H1 (cell line): Measurements from ENCODE around the gene PCDH8. TPM values are rescaled to one million over a fixed set of nuclear protein-coding genes. Genes with fewer than 3 reads are reported as not detected.
A peak's percentile ranks its signal among the peaks of the same experiment; 100 is the strongest.

Experiments
- CTCF ChIA-PET: fragments of 300-600 bp; sonication (Branson Sonifier 250); formaldehyde crosslinking; loops from one replicate; lab custom pipeline; 2021; ENCODE audit not compliant: partially characterized antibody; lab: Charles Lee
- POLR2A ChIA-PET: fragments of 300-600 bp; sonication (Branson Sonifier 250); formaldehyde crosslinking; loops from one replicate; lab custom pipeline; 2021; ENCODE audit warnings: inconsistent platforms; ENCODE audit not compliant: partially characterized antibody; lab: Charles Lee
- DNase-seq, 2 experiments: peaks; one replicate each; pipeline versions ENCODE4 v3.0.0 to v3.0.0-alpha.2; 2010 to 2022; ENCODE audit warnings: low spot score in 2 of 2, low read depth in 1 of 2, mixed read lengths in 1 of 2
- FAIRE-seq: peaks from 2 replicates; lab custom pipeline; 2011; peaks lifted over from hg19 to GRCh38; lab: Jason Lieb, UNC
- H2AFZ ChIP-seq: 2 replicates; pipeline ENCODE4 v1.8.1; 2012; ENCODE audit warnings: low read length, inconsistent platforms
- H2AK5ac ChIP-seq: 2 replicates; pipeline ENCODE4 v1.6.1; 2013; ENCODE audit warnings: low read depth, low read length
- H2BK120ac ChIP-seq: replicated peaks from 2 replicates; pipeline ENCODE3; 2013; ENCODE audit warnings: low read depth, low read length, inconsistent platforms
- H2BK12ac ChIP-seq: 2 replicates; pipeline ENCODE4 v1.6.1; 2013; ENCODE audit warnings: low read depth, low read length
- H2BK15ac ChIP-seq: 2 replicates; pipeline ENCODE4 v1.6.1; 2013; ENCODE audit warnings: low read length
- H2BK20ac ChIP-seq: 2 replicates; pipeline ENCODE4 v1.6.1; 2013; ENCODE audit warnings: low read length
- H2BK5ac ChIP-seq: 2 replicates; pipeline ENCODE4 v1.6.1; 2013; ENCODE audit warnings: low read depth, low read length
- H3K14ac ChIP-seq: 2 replicates; pipeline ENCODE4 v1.6.1; 2013; ENCODE audit warnings: inconsistent platforms; ENCODE audit not compliant: insufficient read length
- H3K18ac ChIP-seq: 2 replicates; pipeline ENCODE4 v1.6.1; 2013; ENCODE audit warnings: low read length; ENCODE audit errors: extremely low read depth
- H3K23ac ChIP-seq: 2 replicates; pipeline ENCODE4 v1.6.1; 2013; ENCODE audit warnings: inconsistent platforms; ENCODE audit not compliant: insufficient read length
- H3K23me2 ChIP-seq: 2 replicates; pipeline ENCODE4 v1.6.1; 2013; ENCODE audit warnings: low read depth, low read length
- H3K27ac ChIP-seq: 2 replicates; pipeline ENCODE4 v1.6.1; 2011; ENCODE audit warnings: low read depth, low read length, inconsistent platforms
- H3K27me3 ChIP-seq, 4 experiments: replicated peaks in 1 of 4; 1 replicate in 1 of 4; 2 replicates in 3 of 4; pipeline versions ENCODE4 v1.6.1 to v1.8.1; 2011 to 2013; ENCODE audit warnings: low read length in 3 of 4, mild to moderate bottlenecking in 3 of 4, inconsistent platforms in 2 of 4, mixed read lengths in 2 of 4, moderate library complexity in 1 of 4; ENCODE audit not compliant: control insufficient read depth in 3 of 4, insufficient read depth in 3 of 4; ENCODE audit errors: extremely low read depth in 1 of 4
- H3K36me3 ChIP-seq, 4 experiments: 2 replicates each; pipeline versions ENCODE4 v1.6.1 to v1.8.1; 2011 to 2013; ENCODE audit warnings: mild to moderate bottlenecking in 4 of 4, low read length in 3 of 4, moderate library complexity in 2 of 4, control low read depth in 1 of 4, inconsistent platforms in 1 of 4; ENCODE audit not compliant: insufficient read depth in 4 of 4, control insufficient read depth in 2 of 4
- H3K4ac ChIP-seq: replicated peaks from 2 replicates; pipeline ENCODE3; 2013; ENCODE audit warnings: low read length, low read depth, mixed read lengths, inconsistent platforms; ENCODE audit not compliant: insufficient read length
- H3K4me1 ChIP-seq, 4 experiments: replicated peaks in 1 of 4; 1 replicate in 1 of 4; 2 replicates in 3 of 4; pipeline versions ENCODE4 v1.6.1 to v1.8.1; 2011 to 2013; ENCODE audit warnings: low read length in 3 of 4, inconsistent platforms in 2 of 4, mixed read lengths in 1 of 4; ENCODE audit not compliant: insufficient read depth in 4 of 4, control insufficient read depth in 3 of 4
- H3K4me2 ChIP-seq, 2 experiments: 2 replicates each; pipeline versions ENCODE4 v1.6.1 to v1.8.1; 2011 to 2013; ENCODE audit warnings: low read depth in 2 of 2, low read length in 2 of 2, control low read depth in 1 of 2, inconsistent platforms in 1 of 2, mild to moderate bottlenecking in 1 of 2; ENCODE audit not compliant: insufficient read depth in 1 of 2
- H3K4me3 ChIP-seq, 4 experiments: fragments of 200-600, 300-600 bp in 1 of 4; sonication (generic), shearing (Covaris generic), sonication (Bioruptor Twin) in 1 of 4; 2 replicates each; pipeline versions ENCODE4 v1.5.1 to v1.8.1; 2011 to 2016; ENCODE audit warnings: low read length in 4 of 4, low read depth in 3 of 4, control low read depth in 2 of 4, inconsistent platforms in 2 of 4, mild to moderate bottlenecking in 2 of 4, mixed read lengths in 1 of 4, moderate library complexity in 1 of 4; ENCODE audit not compliant: insufficient read depth in 2 of 4; ENCODE audit errors: extremely low read depth in 1 of 4
- H3K56ac ChIP-seq: replicated peaks from 2 replicates; pipeline ENCODE3; 2013; ENCODE audit warnings: low read depth, mild to moderate bottlenecking, mixed read lengths, low read length, inconsistent platforms; ENCODE audit not compliant: insufficient read length
- H3K79me1 ChIP-seq: 2 replicates; pipeline ENCODE4 v1.6.1; 2013; ENCODE audit warnings: low read depth, low read length, control low read depth
- H3K79me2 ChIP-seq, 2 experiments: 2 replicates each; pipeline versions ENCODE4 v1.6.1 to v1.8.1; 2012 to 2013; ENCODE audit warnings: low read length in 2 of 2, mild to moderate bottlenecking in 2 of 2, inconsistent platforms in 1 of 2; ENCODE audit not compliant: insufficient read depth in 2 of 2, control insufficient read depth in 1 of 2
- H3K9ac ChIP-seq, 4 experiments: replicated peaks in 1 of 4; 1 replicate in 1 of 4; 2 replicates in 3 of 4; pipeline versions ENCODE4 v1.6.1 to v1.8.1; 2011 to 2013; ENCODE audit warnings: low read depth in 3 of 4, low read length in 3 of 4, control low read depth in 2 of 4, mild to moderate bottlenecking in 2 of 4, moderate library complexity in 2 of 4, inconsistent platforms in 1 of 4; ENCODE audit errors: extremely low read depth in 1 of 4
- H3K9me3 ChIP-seq, 2 experiments: 2 replicates each; pipeline versions ENCODE4 v1.6.1 to v1.8.1; 2012 to 2013; ENCODE audit warnings: mild to moderate bottlenecking in 2 of 2, moderate library complexity in 2 of 2, control low read depth in 1 of 2, inconsistent platforms in 1 of 2, low read depth in 1 of 2, low read length in 1 of 2, mixed read lengths in 1 of 2; ENCODE audit not compliant: insufficient read depth in 2 of 2
- H4K20me1 ChIP-seq, 2 experiments: replicated peaks in 1 of 2; 2 replicates each; pipeline versions ENCODE3 to v1.8.1; 2011 to 2013; ENCODE audit warnings: inconsistent platforms in 2 of 2, low read length in 2 of 2, mild to moderate bottlenecking in 1 of 2; ENCODE audit not compliant: insufficient read depth in 2 of 2, control insufficient read depth in 1 of 2
- H4K5ac ChIP-seq: 2 replicates; pipeline ENCODE4 v1.6.1; 2013; ENCODE audit warnings: low read length, low read depth, mixed read lengths, inconsistent platforms; ENCODE audit not compliant: insufficient read length
- H4K8ac ChIP-seq: 2 replicates; pipeline ENCODE4 v1.8.0; 2013; ENCODE audit warnings: mild to moderate bottlenecking, moderate library complexity, low read length, inconsistent platforms; ENCODE audit not compliant: insufficient read depth; ENCODE audit errors: extremely low read depth
- H4K91ac ChIP-seq: replicated peaks from 2 replicates; pipeline ENCODE3; 2013; ENCODE audit warnings: low read length, mixed read lengths, inconsistent platforms; ENCODE audit not compliant: insufficient read length
- CTBP2 ChIP-seq: IDR thresholded peaks from 2 replicates; pipeline ENCODE4 v1.7.0; 2011; ENCODE audit warnings: borderline replicate concordance, mild to moderate bottlenecking, moderate library complexity, mixed read lengths, low read length; ENCODE audit not compliant: insufficient read depth, insufficient read length
- EZH2 ChIP-seq: fragments of 200-600 bp; sonication (generic); IDR thresholded peaks from 2 replicates; pipeline ENCODE4 v1.7.1; 2012; ENCODE audit warnings: low read depth, mild to moderate bottlenecking, moderate library complexity, low read length, inconsistent platforms; ENCODE audit not compliant: severe bottlenecking
- POLR2A ChIP-seq, 2 experiments: IDR thresholded peaks; 1 replicate in 1 of 2; 2 replicates in 1 of 2; pipeline ENCODE4 v1.6.1; 2011; ENCODE audit warnings: low read depth in 2 of 2, low read length in 2 of 2, mild to moderate bottlenecking in 2 of 2; ENCODE audit errors: control extremely low read depth in 1 of 2
- SUZ12 ChIP-seq: fragments of 200-600 bp; sonication (generic); IDR thresholded peaks from 2 replicates; pipeline ENCODE4 v1.6.1; 2012; ENCODE audit warnings: mild to moderate bottlenecking, inconsistent platforms, low read length, moderate library complexity, mixed read lengths
- USF2 ChIP-seq: IDR thresholded peaks from 2 replicates; pipeline ENCODE4 v1.6.1; 2011; ENCODE audit warnings: low read length, improper control_type of control experiment
- WGBS, 2 experiments: shearing (Covaris generic) in 1 of 2; methylation state at CpG; one replicate each; pipeline versions ENCODE4 v1.1.6 to v1.1.7; 2013 to 2015; ENCODE audit warnings: low lambda C conversion rate in 2 of 2, mixed read lengths in 2 of 2, inconsistent platforms in 1 of 2, low coverage in 1 of 2, missing lambda C conversion rate in 1 of 2; ENCODE audit not compliant: insufficient replicate concordance in 2 of 2, insufficient coverage in 1 of 2, insufficient read length in 1 of 2; ENCODE audit errors: extremely low coverage in 1 of 2, missing lambda C conversion rate in 1 of 2; 5-methylcytosine and 5-hydroxymethylcytosine counted together
- polyA plus RNA-seq, 7 experiments: library from polyadenylated mRNA; depleted of rRNA in 3 of 7; stranded (reverse) in 5 of 7; unstranded in 2 of 7; fragments of >200 nt in 5 of 7; fragments of 200-250 nt in 2 of 7; gene quantifications; 1 replicate in 5 of 7; 2 replicates in 1 of 7; 4 replicates in 1 of 7; pipeline versions ENCODE4 v1.2.1 to v1.2.3, GENCODE V29; 2011 to 2013; ENCODE audit warnings: missing spikeins in 2 of 7, mixed read lengths in 2 of 7
- total RNA-seq: library from RNA; stranded (reverse); fragmentation: NEBNext Ultra II Directional; extraction: Animal tissue kit (Norgen Biotek cat#: 25700); gene quantifications from 2 replicates; pipeline ENCODE4 v1.2.1, GENCODE V29; 2021
- TF ChIP-seq, protein P1 (sequence below): IDR thresholded peaks from 2 replicates; pipeline ENCODE4 v1.6.1; 2011; ENCODE audit warnings: low read depth, mild to moderate bottlenecking, low read length; ENCODE audit not compliant: insufficient read depth

The PCDH8 gene
- total and polyA plus RNA-seq, 2 of the 8 experiments (the other 6 are each of a cell fraction or from before 2014, with no cell fraction given) = 0.82 to 1.6 TPM

DNA sequence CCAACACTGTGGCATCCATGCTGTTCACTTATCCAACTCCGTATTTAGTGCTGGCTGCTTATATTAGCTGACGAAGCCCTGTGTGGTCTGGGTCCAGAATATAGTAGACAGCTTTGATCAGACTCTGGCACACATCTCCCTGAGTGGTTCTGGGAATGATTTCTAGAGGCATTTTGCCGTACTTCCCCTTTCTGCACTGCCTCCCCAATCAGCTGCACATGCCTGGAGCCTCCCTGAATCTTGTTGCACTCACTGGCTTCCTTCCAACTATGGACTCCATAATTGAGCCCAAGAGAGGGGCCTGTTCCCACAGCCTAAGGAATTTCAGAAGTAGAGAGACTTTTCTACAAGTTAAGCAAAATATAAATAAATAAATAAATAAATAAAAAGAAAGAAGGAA lies 30.4 kb upstream of the PCDH8 start:
- no peaks in the 10 kb centered on the region for H3K79me1 ChIP-seq
- H3K36me3 ChIP-seq = no peaks in the 10 kb centered on the region; a peak in 1 of 8 replicates
- no peak overlapping the region for H3K4me3 ChIP-seq
- FAIRE-seq (no peak), DNase-seq (no peak)
- no peak overlapping the region for H3K27ac ChIP-seq
- no peak overlapping the region for H3K23ac ChIP-seq
- H4K8ac ChIP-seq = no peak overlapping the region
- no peaks in the 10 kb centered on the region for H3K79me2 ChIP-seq
- TF ChIP-seq EZH2 (no peak), SUZ12 (no peak), CTBP2 (no peak), USF2 (no peak), POLR2A (IDR thresholded peaks at IDR 0.05; ENCODE audit: control extremely low read depth in 1 of 2, low read depth in 2 of 2, low read length in 2 of 2) (no peak)
- TF ChIP-seq, protein P1, sequence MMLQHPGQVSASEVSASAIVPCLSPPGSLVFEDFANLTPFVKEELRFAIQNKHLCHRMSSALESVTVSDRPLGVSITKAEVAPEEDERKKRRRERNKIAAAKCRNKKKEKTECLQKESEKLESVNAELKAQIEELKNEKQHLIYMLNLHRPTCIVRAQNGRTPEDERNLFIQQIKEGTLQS = no peak
- H3K56ac ChIP-seq = no peak overlapping the region
- H2BK5ac ChIP-seq = no peak overlapping the region
- peak overlapping the region; percentile 78 for H2BK12ac ChIP-seq
- H4K5ac ChIP-seq = no peak overlapping the region
- no peaks in the 10 kb centered on the region for H4K20me1 ChIP-seq
- H3K23me2 ChIP-seq = no peaks in the 10 kb centered on the region
- H2AK5ac ChIP-seq = peak overlapping the region; percentile 24; the same call in 1 of the 2 replicates
- H2BK15ac ChIP-seq = no peak overlapping the region; the same call in 1 of the 2 replicates
- no peak overlapping the region for H3K4ac ChIP-seq
- no peak overlapping the region for H4K91ac ChIP-seq
- CTCF ChIA-PET = interaction anchor here (0.6 to 17.1 kb wide), 6 partner anchors 9 to 250 kb away, joined by 3 to 177 read pairs (median 4); partner anchors contain the start of gene PCDH8
- 86% methylated on average over 3 of the region's 3 CpGs; no CpG with 5 or more reads in 1 of the 2 experiments for WGBS, 2 experiments
- H2BK20ac ChIP-seq = peak overlapping the region; percentile 3; the same call in 1 of the 2 replicates
- POLR2A ChIA-PET = interaction anchor here (0.8 to 1.2 kb wide), 2 partner anchors 11 to 20 kb away, joined by 3 read pairs; no protein-coding TSS in a partner anchor
- no peak overlapping the region; a peak in 1 of 4 replicates for H3K4me2 ChIP-seq
- no peak overlapping the region for H3K9ac ChIP-seq
- no peak overlapping the region for H3K14ac ChIP-seq
- no peak overlapping the region for H2AFZ ChIP-seq
- H3K4me1 ChIP-seq = peaks cover 8 to 25% (median 21%) of the 10 kb centered on the region in 4 experiments
- no peak overlapping the region for H3K18ac ChIP-seq
- H3K27me3 ChIP-seq = peaks cover 6 to 27% (median 23%) of the 10 kb centered on the region in 4 experiments
- H3K9me3 ChIP-seq = peaks cover 5 to 7% of the 10 kb centered on the region in 2 experiments; a peak in 2 of 4 replicates
- H2BK120ac ChIP-seq = no peak overlapping the region
